ENCODE data around the gene ABHD16B.

The ABHD16B gene

GRCh38 chr20:63897978-63898561, 36.8 kb downstream of the ABHD16B start:
- DNase-seq: no peak

- DNase-seq: no peak
Observed at GRCh38 chr20:63898882-63899558, 37.7 kb downstream of the ABHD16B start.

GRCh38 chr20:63900413-63900812, 39.1 kb downstream of the ABHD16B start:
- DNase-seq: no peak

- no peak for DNase-seq
Observed at GRCh38 chr20:63903796-63904561, 42.7 kb downstream of the ABHD16B start.

GRCh38 chr20:63908008-63908682, 46.8 kb downstream of the ABHD16B start:
- DNase-seq: no peak

- no peak for DNase-seq
Observed at GRCh38 chr20:63911176-63911575, 49.9 kb downstream of the ABHD16B start.
